GM19455 (cell line): ENCODE data around the gene ASCL5.

Source experiments
- ATAC-seq: cut with Tn5 transposase; IDR thresholded peaks from one replicate; pipeline ENCODE4 v1.9.1; 2021; ENCODE audit not compliant: unreplicated experiment

The ASCL5 gene

DNA sequence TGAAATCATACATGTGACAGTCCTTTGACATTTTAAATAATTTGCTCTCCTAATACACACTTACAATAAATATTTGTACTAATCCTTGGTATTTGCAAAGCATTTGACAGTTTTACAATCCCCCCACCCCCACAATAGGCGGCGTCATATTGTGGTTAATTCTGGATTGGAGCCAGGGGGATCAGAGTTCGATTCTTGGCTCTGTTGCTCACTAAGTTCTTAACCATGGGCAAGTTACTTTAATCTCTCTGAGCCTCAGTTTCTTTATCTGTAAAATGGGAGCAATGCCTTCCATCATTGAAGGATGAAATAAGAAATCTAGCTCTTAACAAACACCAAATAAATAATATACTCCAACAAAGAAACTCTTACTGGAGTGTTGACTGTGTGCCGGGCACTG, 38.6 kb downstream of the ASCL5 start:
- ATAC-seq, result no peak

DNA sequence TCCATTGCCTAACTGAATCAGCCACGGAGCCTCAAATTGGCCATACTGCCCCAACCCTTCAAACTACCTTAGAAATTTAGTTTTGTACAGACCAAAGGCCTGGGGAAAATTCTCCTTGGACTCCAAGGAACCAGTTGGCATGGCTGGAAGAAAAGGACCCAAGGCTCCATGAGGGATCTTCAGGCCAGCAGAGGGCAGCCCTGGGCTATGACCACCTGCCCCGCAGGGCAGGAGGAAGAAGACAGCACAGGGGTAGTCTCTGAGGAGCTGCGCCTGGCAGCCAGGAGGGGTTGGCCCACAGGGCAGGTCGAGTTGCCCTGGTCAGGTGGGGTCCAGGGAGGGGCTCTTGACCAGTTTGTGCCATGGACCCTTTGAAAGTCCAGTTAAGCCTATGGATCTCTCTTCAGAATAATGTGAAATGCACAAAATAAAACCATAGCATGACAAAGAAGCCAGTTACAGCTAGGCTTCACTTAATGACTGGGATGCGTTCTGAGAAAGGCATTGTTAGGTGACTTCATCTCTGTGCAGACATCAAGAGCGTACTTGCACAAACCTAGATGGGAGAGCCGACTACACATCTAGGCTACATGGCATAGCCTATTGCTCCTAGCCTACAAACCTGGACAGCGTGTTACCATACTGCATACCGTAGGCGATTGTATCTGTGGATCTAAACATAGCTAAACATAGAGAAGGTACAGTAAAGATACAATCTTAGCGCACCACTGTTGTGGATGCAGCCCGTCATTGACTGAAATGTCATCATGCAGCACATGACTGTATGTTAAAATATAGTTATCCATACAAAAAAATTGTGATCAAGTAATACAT, 40.9 kb downstream of the ASCL5 start:
- no peak for ATAC-seq

- ATAC-seq, result no peak
These were observed 42.7 kb downstream of the ASCL5 start for GRCh38 chr1:201084295-201084694.

- no peak for ATAC-seq
These were observed 43.2 kb downstream of the ASCL5 start for GRCh38 chr1:201083741-201084140.

DNA sequence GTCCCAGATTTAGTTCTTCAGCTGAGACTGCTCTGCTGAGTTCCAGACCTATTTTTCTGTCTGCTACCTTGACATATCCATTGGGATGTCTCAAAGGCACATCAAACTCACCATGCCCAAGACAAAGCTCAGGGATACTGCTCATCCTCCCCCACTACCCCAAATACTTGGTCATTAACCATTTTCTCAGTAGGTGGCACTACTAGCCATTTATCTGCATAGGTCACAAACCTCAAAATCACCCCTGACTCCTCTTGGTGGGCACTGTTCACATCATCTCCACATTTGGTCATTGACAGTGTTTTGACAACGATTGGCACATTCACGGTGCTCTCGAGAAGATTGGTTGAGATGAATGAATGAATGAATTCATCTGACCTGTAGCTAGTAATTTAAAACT, 46.8 kb downstream of the ASCL5 start:
- no peak for ATAC-seq

DNA sequence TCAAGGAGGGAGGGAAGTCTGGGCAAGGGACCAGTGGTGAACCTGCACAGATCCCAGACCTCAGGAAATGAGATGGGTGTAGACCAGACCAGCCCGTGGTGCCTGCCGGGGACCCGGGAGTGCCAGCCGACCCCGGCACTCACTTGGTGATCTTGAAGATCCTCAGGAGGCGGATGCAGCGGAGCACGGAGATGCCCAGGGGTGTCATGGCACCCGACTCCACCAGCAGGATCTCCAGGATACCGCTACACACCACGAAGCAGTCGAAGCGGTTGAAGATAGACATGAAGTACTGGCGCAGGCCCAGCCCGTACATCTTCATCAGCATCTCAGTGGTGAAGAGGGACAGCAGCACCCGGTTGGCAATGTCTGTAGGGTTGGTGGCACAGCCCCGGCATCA, 49.2 kb downstream of the ASCL5 start:
- ATAC-seq, result no peak

GRCh38 chr1:201077116-201077515, 49.9 kb downstream of the ASCL5 start:
- ATAC-seq, result no peak

GRCh38 chr1:201076092-201076491, 50.9 kb downstream of the ASCL5 start:
- no peak for ATAC-seq

DNA sequence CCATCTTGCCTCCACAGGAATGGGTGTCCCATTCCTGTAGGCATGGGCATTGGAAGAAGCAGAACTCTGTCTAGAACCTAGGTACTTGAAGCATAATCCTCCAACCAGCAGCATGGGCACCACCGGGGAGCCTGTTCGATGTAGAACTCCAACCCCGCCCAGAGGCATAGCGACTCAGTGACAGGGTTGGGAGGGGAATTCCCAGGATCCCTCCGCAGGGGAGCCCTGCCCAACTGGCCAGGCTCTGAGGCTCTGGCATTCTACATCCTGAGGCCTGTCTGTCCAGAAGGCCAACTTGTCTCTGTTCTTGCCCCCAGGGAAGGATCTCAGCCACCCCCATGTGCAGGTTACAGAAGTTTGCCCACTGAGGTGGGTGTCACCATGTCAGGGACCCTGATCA, 53.0 kb downstream of the ASCL5 start:
- no peak for ATAC-seq

GRCh38 chr1:201072922-201073321, 54.1 kb downstream of the ASCL5 start:
- no peak for ATAC-seq

GRCh38 chr1:201072149-201072548, 54.8 kb downstream of the ASCL5 start:
- ATAC-seq, result no peak

DNA sequence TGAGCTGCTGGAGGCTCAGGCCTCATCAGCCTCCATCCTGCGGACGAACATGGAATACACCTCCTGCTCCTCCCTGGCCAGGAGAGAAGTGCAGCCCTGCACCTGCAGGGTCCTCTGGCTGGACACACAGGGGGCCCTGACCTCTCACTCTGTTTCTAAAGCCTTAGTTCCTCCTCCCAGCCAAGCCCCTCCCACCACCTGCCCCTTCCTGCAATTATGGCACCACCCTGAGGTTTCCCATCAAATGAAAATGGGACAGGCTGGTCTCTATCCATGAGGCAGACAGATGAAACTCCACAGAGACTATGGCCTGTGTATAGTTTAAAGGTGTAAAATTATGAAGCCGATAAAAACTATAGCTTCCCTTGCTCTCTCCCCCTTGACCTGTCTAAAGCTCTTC, 57.3 kb downstream of the ASCL5 start:
- ATAC-seq, result no peak

- no peak for ATAC-seq
These were observed 58.0 kb downstream of the ASCL5 start for GRCh38 chr1:201068976-201069375.

DNA sequence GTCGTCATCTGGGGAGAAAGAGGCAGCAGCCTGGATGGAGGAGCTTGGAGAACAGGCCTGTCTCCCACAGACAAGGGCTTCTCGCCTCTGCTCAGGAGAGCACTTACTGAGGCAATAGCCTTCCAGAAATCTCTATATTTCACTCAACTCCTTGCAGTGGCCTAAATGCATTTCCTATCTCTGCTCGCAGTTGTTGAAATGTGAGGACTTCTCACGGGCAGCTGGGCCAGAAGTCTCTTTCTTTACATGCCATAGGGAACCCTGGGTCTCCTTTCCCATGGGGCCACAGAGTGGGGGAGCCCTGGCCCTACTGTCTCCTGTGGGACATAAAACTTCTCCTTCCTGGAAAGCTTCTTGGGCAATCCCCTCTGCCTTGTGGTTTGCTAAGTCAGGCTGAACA, 60.0 kb downstream of the ASCL5 start:
- no peak for ATAC-seq

DNA sequence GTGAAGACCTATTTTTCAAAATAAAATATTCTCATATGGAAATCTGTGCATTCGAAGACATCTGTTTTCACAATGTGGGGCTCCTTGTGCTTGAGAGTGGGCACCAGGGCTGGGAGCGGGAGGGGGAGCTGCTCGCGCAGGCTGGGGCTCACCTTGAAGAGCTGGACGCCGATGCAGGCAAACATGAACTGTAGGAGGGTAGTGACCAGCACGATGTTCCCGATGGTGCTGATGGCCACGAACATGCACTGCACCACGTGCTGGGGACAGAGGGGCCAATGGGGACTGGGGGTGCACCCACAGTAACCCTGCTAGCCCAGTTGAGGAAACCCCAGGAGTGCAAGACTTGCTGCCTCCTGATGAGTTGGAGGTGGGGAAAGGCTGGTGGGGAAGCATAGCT, 61.3 kb downstream of the ASCL5 start:
- ATAC-seq, result no peak

DNA sequence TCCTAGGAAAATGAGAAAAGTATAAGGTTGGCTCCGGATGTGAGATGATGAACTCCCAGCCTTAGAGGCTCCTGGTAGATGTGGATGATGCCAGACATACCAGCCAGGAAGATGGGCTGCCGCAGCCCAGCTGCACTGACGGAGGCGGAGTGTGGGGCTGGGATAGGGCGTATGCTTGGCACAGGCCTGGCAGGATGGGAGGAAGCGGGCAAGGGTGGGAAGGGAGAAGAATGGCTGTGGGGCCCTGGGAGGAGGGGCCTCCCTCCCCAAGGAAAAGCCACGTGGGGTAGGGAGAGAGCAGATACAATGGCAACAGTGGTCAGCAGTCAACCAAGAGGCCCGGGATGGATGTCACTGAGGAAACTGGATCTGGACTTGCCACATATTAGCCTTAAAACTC, 62.2 kb downstream of the ASCL5 start:
- no peak for ATAC-seq
